OCI-LY3 (cell line): ENCODE results near the gene SYT7.

Experiments used
- H2AFZ ChIP-seq: fragments of 200-600, 300-600 bp; shearing (Covaris generic); 2 replicates; pipeline ENCODE4 v1.6.0; 2014; ENCODE audit warnings: antibody characterized with exemption, low read depth, low read length
- H3K27ac ChIP-seq: fragments of 200-600, 300-600 bp; sonication (generic); 2 replicates; pipeline ENCODE4 v1.5.1; 2014; ENCODE audit warnings: mild to moderate bottlenecking, low read length, moderate library complexity, mixed read lengths
- H3K27me3 ChIP-seq: fragments of 200-600, 300-600 bp; sonication (generic); 2 replicates; pipeline ENCODE4 v1.6.1; 2014; ENCODE audit warnings: low read depth, low read length, mixed read lengths
- H3K36me3 ChIP-seq: fragments of 200-600, 300-600 bp; sonication (generic); replicated peaks from 2 replicates; pipeline ENCODE3; 2014; ENCODE audit warnings: low read depth, low read length, mixed read lengths
- H3K4me1 ChIP-seq: fragments of 300-600, 200-600 bp; sonication (generic); 2 replicates; pipeline ENCODE4 v1.6.1; 2014; ENCODE audit warnings: low read length, mixed read lengths
- H3K4me2 ChIP-seq: fragments of 200-600, 300-600 bp; sonication (generic); 2 replicates; pipeline ENCODE4 v1.6.1; 2014; ENCODE audit warnings: low read length, mixed read lengths
- H3K4me3 ChIP-seq: fragments of 300-600, 200-600 bp; sonication (generic); 2 replicates; pipeline ENCODE4 v1.5.1; 2014; ENCODE audit warnings: antibody characterized with exemption, mild to moderate bottlenecking, low read length, moderate library complexity
- H3K79me2 ChIP-seq: fragments of 300-600, 200-600 bp; shearing (Covaris generic); 2 replicates; pipeline ENCODE4 v1.6.1; 2014; ENCODE audit warnings: mild to moderate bottlenecking, low read length, mixed read lengths
- H3K9ac ChIP-seq: fragments of 300-600, 200-600 bp; shearing (Covaris generic); 2 replicates; pipeline ENCODE4 v1.6.0; 2014; ENCODE audit warnings: mild to moderate bottlenecking, low read length, moderate library complexity
- H3K9me3 ChIP-seq: fragments of 200-600, 300-600 bp; shearing (Covaris generic); 2 replicates; pipeline ENCODE4 v1.6.1; 2014; ENCODE audit warnings: low read length, mixed read lengths; ENCODE audit not compliant: insufficient read depth
- H4K20me1 ChIP-seq: fragments of 200-600, 300-600 bp; sonication (generic); 2 replicates; pipeline ENCODE4 v1.6.1; 2016; ENCODE audit warnings: low read length, mixed read lengths; ENCODE audit not compliant: insufficient read depth
- CTCF ChIP-seq: fragments of 200-600, 300-600 bp; sonication (generic); IDR thresholded peaks from 2 replicates; pipeline ENCODE4 v1.5.1; 2014; ENCODE audit warnings: antibody characterized with exemption, low read length, low read depth
- EZH2phosphoT487 ChIP-seq: fragments of 200-600 bp; shearing (Covaris generic); IDR thresholded peaks from 2 replicates; pipeline ENCODE4 v1.6.1; 2018; ENCODE audit warnings: antibody characterized with exemption, mixed run types, low read depth

The SYT7 gene

GRCh38 chr11:61510974-61511373 lies 69.9 kb downstream of the SYT7 start:
- H3K36me3 ChIP-seq = no peaks in the 10 kb centered on the region
- no peaks in the 10 kb centered on the region for H3K4me1 ChIP-seq
- TF ChIP-seq CTCF (no peak), EZH2phosphoT487 (no peak)
- H3K79me2 ChIP-seq = no peaks in the 10 kb centered on the region
- no peaks in the 10 kb centered on the region for H3K27me3 ChIP-seq
- H4K20me1 ChIP-seq = no peaks in the 10 kb centered on the region
- no peak overlapping the region for H3K4me3 ChIP-seq
- H3K27ac ChIP-seq = no peak overlapping the region
- H2AFZ ChIP-seq = no peak overlapping the region
- no peaks in the 10 kb centered on the region for H3K9me3 ChIP-seq
- no peak overlapping the region for H3K9ac ChIP-seq
- H3K4me2 ChIP-seq = no peak overlapping the region

GRCh38 chr11:61510166-61510919 lies 70.5 kb downstream of the SYT7 start:
- H3K9me3 ChIP-seq = no peaks in the 10 kb centered on the region
- H3K27me3 ChIP-seq = no peaks in the 10 kb centered on the region
- H2AFZ ChIP-seq = no peak overlapping the region
- no peak overlapping the region for H3K4me2 ChIP-seq
- no peaks in the 10 kb centered on the region for H4K20me1 ChIP-seq
- H3K79me2 ChIP-seq = no peaks in the 10 kb centered on the region
- no peaks in the 10 kb centered on the region for H3K36me3 ChIP-seq
- no peak overlapping the region for H3K27ac ChIP-seq
- no peak overlapping the region for H3K9ac ChIP-seq
- TF ChIP-seq EZH2phosphoT487 (no peak), CTCF (no peak)
- no peak overlapping the region for H3K4me3 ChIP-seq
- no peaks in the 10 kb centered on the region for H3K4me1 ChIP-seq

GRCh38 chr11:61509043-61510029 lies 71.5 kb downstream of the SYT7 start:
- Histone ChIP-seq H4K20me1 (no peaks in the 10 kb centered on the region), H3K36me3 (no peaks in the 10 kb centered on the region), H2AFZ (no peak overlapping the region), H3K4me1 (no peaks in the 10 kb centered on the region), H3K9ac (no peak overlapping the region), H3K4me3 (no peak overlapping the region), H3K9me3 (no peaks in the 10 kb centered on the region), H3K27ac (no peak overlapping the region), H3K4me2 (no peak overlapping the region), H3K27me3 (no peaks in the 10 kb centered on the region), H3K79me2 (no peaks in the 10 kb centered on the region)
- TF ChIP-seq EZH2phosphoT487 (no peak), CTCF (no peak)
